Activated CD8-positive, alpha-beta T cell treated with anti-CD3 and anti-CD28 coated beads for 36 hours (primary cell): ENCODE data around the gene SLC35A2. TPM values are rescaled to one million over a fixed set of nuclear protein-coding genes. Genes with fewer than 3 reads are reported as not detected.
A peak's percentile ranks its signal among the peaks of the same experiment; 100 is the strongest.
"Not testable (repeated sequence)": the region's sequence is repeated elsewhere in the genome, so short reads cannot be mapped to it uniquely, and the experiment has no call there.

Source experiments
- ATAC-seq: fragments of 200-7000 bp; cut with Tn5 transposase; one replicate; pipeline ENCODE4 v1.10.0; 2021; ENCODE audit warnings: mild to moderate bottlenecking, moderate library complexity
- CTCF ChIA-PET: fragments of 350-600 bp; sonication (Branson Sonifier 250); formaldehyde crosslinking; loops from one replicate; lab custom pipeline; 2021; ENCODE audit warnings: antibody characterized with exemption; lab: Charles Lee
- POLR2A ChIA-PET: fragments of 350-600 bp; sonication (Branson Sonifier 250); formaldehyde crosslinking; loops from one replicate; lab custom pipeline; 2021; ENCODE audit warnings: antibody characterized with exemption; lab: Charles Lee
- DNase-seq: peaks from one replicate; pipeline ENCODE4 v3.0.0-alpha.2; 2020
- H3K27ac Mint-ChIP-seq: one replicate; pipeline ENCODE4 v1.8.0; 2021; ENCODE audit warnings: mild to moderate bottlenecking, mixed read lengths
- H3K27me3 Mint-ChIP-seq: one replicate; pipeline ENCODE4 v1.8.0; 2021; ENCODE audit warnings: mixed read lengths
- H3K36me3 Mint-ChIP-seq: one replicate; pipeline ENCODE4 v1.8.0; 2021; ENCODE audit warnings: low read depth, mixed read lengths
- H3K4me1 Mint-ChIP-seq: one replicate; pipeline ENCODE4 v1.8.0; 2021; ENCODE audit warnings: low read depth, mixed read lengths
- H3K4me3 Mint-ChIP-seq: one replicate; pipeline ENCODE4 v1.8.0; 2021; ENCODE audit warnings: mild to moderate bottlenecking, moderate library complexity, mixed read lengths
- H3K9me3 Mint-ChIP-seq: one replicate; pipeline ENCODE4 v1.8.0; 2021; ENCODE audit warnings: mixed read lengths
- CTCF ChIP-seq: fragments of 200-600 bp; IDR thresholded peaks from one replicate; pipeline ENCODE4 v1.8.0; 2022; ENCODE audit warnings: antibody characterized with exemption, mild to moderate bottlenecking
- intact Hi-C: fragments of 100-400 bp; cut with micrococcal nuclease; formaldehyde crosslinking; loops from one replicate; pipeline ENCODE4 v1.10.0; 2022
- total RNA-seq, 2 experiments: library from RNA; stranded (reverse); gene quantifications; one replicate each; pipeline ENCODE4 v1.2.3, GENCODE V29; 2021

The SLC35A2 gene
- total RNA-seq, 2 experiments from 2014 or later, result 14.7 to 15.0 TPM

- H3K4me1 Mint-ChIP-seq, result no peaks in the 10 kb centered on the region
- intact Hi-C loops, result no loop called here
- H3K4me3 Mint-ChIP-seq, result no peak overlapping the region
- H3K9me3 Mint-ChIP-seq, result no peaks in the 10 kb centered on the region
- DNase-seq (no peak), ATAC-seq (no peak)
- no peaks in the 10 kb centered on the region for H3K36me3 Mint-ChIP-seq
- no peak for TF ChIP-seq CTCF
- CTCF ChIA-PET, result no interaction called here
- POLR2A ChIA-PET, result interaction anchor here (0.9 kb wide), 1 partner anchor 30 kb away, joined by 3 read pairs; no protein-coding TSS in a partner anchor
- no peaks in the 10 kb centered on the region for H3K27me3 Mint-ChIP-seq
- no peak overlapping the region for H3K27ac Mint-ChIP-seq
These were observed 47.2 kb downstream of the SLC35A2 start for GRCh38 chrX:48864210-48864609.

GRCh38 chrX:48854898-48855297 is 56.5 kb downstream of the SLC35A2 start:
- no peak overlapping the region for H3K4me3 Mint-ChIP-seq
- intact Hi-C loops, result no loop called here
- ATAC-seq (no peak), DNase-seq (peak; percentile 22)
- peaks cover 5% of the 10 kb centered on the region for H3K27me3 Mint-ChIP-seq
- no peak for TF ChIP-seq CTCF
- H3K9me3 Mint-ChIP-seq, result no peaks in the 10 kb centered on the region
- H3K4me1 Mint-ChIP-seq, result peaks cover 3% of the 10 kb centered on the region
- H3K36me3 Mint-ChIP-seq, result no peaks in the 10 kb centered on the region
- H3K27ac Mint-ChIP-seq, result no peak overlapping the region
- POLR2A ChIA-PET, result no interaction called here
- CTCF ChIA-PET, result no interaction called here

- ATAC-seq, H3K36me3 Mint-ChIP-seq, CTCF ChIA-PET, intact Hi-C loops, DNase-seq, H3K9me3 Mint-ChIP-seq, POLR2A ChIA-PET, H3K27ac Mint-ChIP-seq, H3K27me3 Mint-ChIP-seq, H3K4me1 Mint-ChIP-seq, H3K4me3 Mint-ChIP-seq: not testable (repeated sequence)
These were observed 57.2 kb downstream of the SLC35A2 start for GRCh38 chrX:48854121-48854804.

GRCh38 chrX:48853494-48853893 is 58.0 kb downstream of the SLC35A2 start:
- H3K9me3 Mint-ChIP-seq, DNase-seq, ATAC-seq, H3K36me3 Mint-ChIP-seq, H3K4me1 Mint-ChIP-seq, POLR2A ChIA-PET, H3K27me3 Mint-ChIP-seq, H3K27ac Mint-ChIP-seq, CTCF ChIA-PET, intact Hi-C loops, H3K4me3 Mint-ChIP-seq: not testable (repeated sequence)

Other genes with a start within 250 kb of the SLC35A2 start
- gene WAS, start 227.8 kb downstream of the SLC35A2 start, total RNA-seq, result 10 to 100 TPM; 81.6 to 81.9 TPM
- 10 to 100 TPM; 26.8 to 28.4 TPM for gene SUV39H1, start 214.9 kb downstream of the SLC35A2 start, total RNA-seq
- gene GLOD5, start 149.9 kb downstream of the SLC35A2 start, total RNA-seq, result not detected
- gene GATA1, start 125.1 kb downstream of the SLC35A2 start, total RNA-seq, result not detected
- 10 to 100 TPM; 51.2 to 54.5 TPM for gene HDAC6, start 109.6 kb downstream of the SLC35A2 start, total RNA-seq
- gene ERAS, start 85.1 kb downstream of the SLC35A2 start, total RNA-seq, result not detected
- gene PCSK1N, start 76.0 kb downstream of the SLC35A2 start, total RNA-seq, result 1 to 10 TPM; 1.1 to 1.4 TPM
- 10 to 100 TPM; 50.1 to 52.2 TPM for gene TIMM17B, start 13.9 kb downstream of the SLC35A2 start, total RNA-seq
- gene PQBP1, start 13.7 kb downstream of the SLC35A2 start, total RNA-seq, result 10 to 100 TPM; 63.9 to 66.5 TPM
- gene PIM2, start 7.4 kb upstream of the SLC35A2 start, total RNA-seq, result 100 to 1,000 TPM; 169 to 177 TPM
- gene OTUD5, start 46.0 kb upstream of the SLC35A2 start, total RNA-seq, result 10 to 100 TPM; 50.6 to 51.5 TPM
- 1 to 10 TPM; 2.5 to 2.6 TPM for gene KCND1, start 60.2 kb upstream of the SLC35A2 start, total RNA-seq
- 10 to 100 TPM; 64.3 to 67.7 TPM for gene GRIPAP1, start 90.6 kb upstream of the SLC35A2 start, total RNA-seq
- 10 to 100 TPM; 17.9 to 19.5 TPM for gene TFE3, start 131.7 kb upstream of the SLC35A2 start, total RNA-seq
- 1 to 10 TPM; 3.5 to 3.7 TPM for gene CCDC120, start 147.4 kb upstream of the SLC35A2 start, total RNA-seq
- gene PRAF2, start 162.4 kb upstream of the SLC35A2 start, total RNA-seq, result 10 to 100 TPM; 10.8 to 12.4 TPM
- 10 to 100 TPM; 16.9 to 19.6 TPM for gene WDR45, start 168.2 kb upstream of the SLC35A2 start, total RNA-seq
- gene GPKOW, start 212.1 kb upstream of the SLC35A2 start, total RNA-seq, result 10 to 100 TPM; 18.5 to 19.0 TPM